PC-3 (cell line): Measurements from ENCODE around the gene GFRA3.

ENCODE experiments used
- CTCF ChIP-seq: fragments of 300-600 bp; sonication (generic); conservative IDR thresholded peaks from 2 replicates; pipeline ENCODE4 v1.5.1; 2017; ENCODE audit warnings: antibody characterized with exemption, low read depth, mild to moderate bottlenecking, low read length
- EZH2 ChIP-seq: fragments of 300-600 bp; sonication (generic); IDR thresholded peaks from one replicate; pipeline ENCODE4 v1.6.1; 2017; ENCODE audit warnings: antibody characterized with exemption, mild to moderate bottlenecking, low read length; ENCODE audit not compliant: unreplicated experiment
- EZH2phosphoT487 ChIP-seq: fragments of 300-600 bp; sonication (generic); IDR thresholded peaks from 2 replicates; pipeline ENCODE4 v1.6.1; 2018; ENCODE audit warnings: mild to moderate bottlenecking, antibody characterized with exemption, low read length, borderline replicate concordance

GRCh38 chr5:138272681-138273080 lies 1.7 kb downstream of the GFRA3 start:
- TF ChIP-seq CTCF, result no peak
- TF ChIP-seq EZH2phosphoT487, result no peak
- TF ChIP-seq EZH2, result no peak
